Activated CD8-positive, alpha-beta memory T cell treated with anti-CD3 and anti-CD28 coated beads, Interleukin-2, amount 50 U/mL, for 24 hours (primary cell): Measurements from ENCODE around the gene GOLT1B.

Source experiments
- DNase-seq: peaks from one replicate; pipeline ENCODE4 v3.0.0-alpha.2; 2020; ENCODE audit errors: extremely low read depth

Gene GOLT1B

DNA sequence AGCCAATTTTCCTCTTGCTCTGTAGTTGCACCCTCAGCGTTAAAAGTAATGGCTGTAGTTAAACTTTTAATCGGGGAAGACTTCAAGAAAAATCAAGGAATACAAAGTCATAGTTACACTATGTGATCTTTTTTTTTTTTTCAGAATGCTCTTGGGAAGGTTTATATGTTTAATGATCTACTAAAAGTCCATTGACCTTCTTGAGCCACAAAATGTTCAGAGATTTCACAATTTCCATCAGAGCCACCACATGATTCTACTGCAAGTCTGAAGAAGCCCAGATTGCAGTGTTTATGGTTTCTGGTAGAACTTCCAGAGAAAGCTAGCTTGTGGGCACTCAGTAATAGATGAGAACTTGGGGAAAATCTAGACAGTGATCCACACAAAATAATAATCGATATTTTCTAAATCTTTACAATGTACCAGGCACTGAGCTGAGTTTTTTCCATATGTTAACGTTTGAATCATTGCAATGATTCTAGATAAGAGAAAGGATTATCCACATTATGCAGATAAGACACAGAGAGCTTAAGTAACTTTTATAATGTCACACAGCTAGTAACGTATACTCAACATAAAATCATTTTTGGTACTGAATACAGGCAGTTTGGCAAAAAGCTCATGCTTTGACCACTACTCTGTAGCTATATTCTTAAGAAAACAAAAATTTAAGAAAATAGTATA lies 64.8 kb downstream of the GOLT1B start:
- DNase-seq, result no peak

DNA sequence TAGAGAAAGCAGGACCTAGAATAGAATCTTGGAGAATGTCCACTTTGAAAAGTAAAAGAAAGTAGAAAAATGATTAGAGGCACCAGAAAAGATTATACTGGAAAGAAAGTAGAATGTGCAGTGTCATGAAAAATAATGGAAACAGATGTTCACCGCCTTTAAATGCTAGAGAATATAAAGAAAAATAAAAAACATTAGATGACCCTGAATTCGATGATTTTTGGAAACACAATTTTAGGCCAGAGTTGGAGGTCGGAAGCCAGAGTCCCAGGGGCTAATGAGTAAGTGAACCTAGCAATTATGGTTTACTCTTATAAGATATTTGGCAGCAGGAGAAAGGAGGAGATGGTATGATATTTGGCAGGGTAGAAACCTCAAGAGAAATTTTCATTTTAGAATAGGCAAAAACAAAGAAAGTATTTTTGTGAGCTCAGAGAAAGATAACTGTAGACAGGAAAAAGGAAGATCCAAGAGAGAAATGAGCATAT lies 65.4 kb downstream of the GOLT1B start:
- DNase-seq, result no peak
